ENCODE results near the gene IL1RL1. TPM values are rescaled to one million over a fixed set of nuclear protein-coding genes. Genes with fewer than 3 reads are reported as not detected.
A peak's percentile ranks its signal among the peaks of the same experiment; 100 is the strongest.

IL1RL1 gene
- total and polyA plus RNA-seq, 5 donors: 1.5 to 28.8 (median 5.4) TPM

DNA sequence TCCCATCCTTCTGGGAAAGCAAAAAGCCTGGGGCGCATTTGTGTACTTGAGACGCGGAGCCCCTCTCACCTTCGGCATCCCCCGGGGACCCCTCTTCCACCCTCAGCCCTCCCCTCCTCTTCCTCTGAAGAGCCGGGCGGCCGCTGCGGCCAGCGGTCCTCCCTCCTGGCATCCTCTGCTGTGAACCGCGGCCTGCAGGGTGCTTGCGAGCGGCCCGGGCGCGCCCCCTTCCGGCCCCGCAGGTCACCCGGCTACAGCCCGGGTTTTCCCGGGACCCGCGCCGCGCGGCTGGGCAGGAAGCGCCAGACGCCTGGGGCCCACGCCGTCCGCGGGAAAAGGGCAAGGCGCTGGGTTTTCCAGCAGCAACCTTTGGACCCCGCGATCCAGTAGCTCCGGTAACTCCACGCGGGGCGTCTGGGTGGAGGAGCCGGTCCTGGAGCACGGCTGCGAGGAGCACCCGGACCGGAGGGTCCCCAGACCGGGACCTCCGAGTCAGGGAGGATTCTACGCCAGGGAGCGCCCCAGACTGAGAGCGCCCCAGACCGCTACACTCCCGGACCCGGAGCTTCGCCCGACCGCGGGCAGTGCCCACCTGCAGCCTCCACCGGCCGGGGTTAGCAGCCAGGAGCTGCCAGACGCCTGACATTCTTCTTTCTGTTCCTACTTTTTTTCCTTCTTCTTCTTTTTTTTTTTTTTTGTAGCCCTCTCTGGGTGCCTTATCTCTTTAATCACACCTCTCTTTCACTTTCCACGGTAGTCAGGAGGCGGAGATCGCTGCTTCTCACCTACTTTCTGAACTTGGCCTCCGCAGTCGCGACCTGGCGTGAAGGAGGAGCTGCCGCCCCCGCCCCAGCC, 44.4 kb downstream of the IL1RL1 start, which contains the start of gene IL18R1:
IL18R1 (plus strand) TSS at position 271 of the 855 bp plus-strand sequence. CDS start 6,865 bp downstream, outside the sequence.
- H3K27ac ChIP-seq (ENCODE audit: low read length): peak within 1 kb of the TSS; percentile 42
- no peaks in the 10 kb centered on the region for H3K4me1 ChIP-seq (ENCODE audit: control insufficient read depth, insufficient read depth, low read length)
- intact Hi-C loops (cut with DNase I): loop anchor here in 3 of 4 donors (5.0 to 10.0 kb wide), 3 partner anchors 101 to 351 kb away; no protein-coding TSS in a partner anchor
- H3K4me3 ChIP-seq (ENCODE audit: low read length): peak within 1 kb of the TSS; percentile 74
- ATAC-seq: peak; percentile 99
- H3K27me3 ChIP-seq (ENCODE audit: control insufficient read depth, insufficient read depth): no peaks in the 10 kb centered on the region
- peak; percentile 87 to 94 (median 93) for DNase-seq
- H3K9me3 ChIP-seq (ENCODE audit: control insufficient read depth, low read length): no peaks in the 10 kb centered on the region
- WGBS: 2% methylated on average over 69 of the region's 69 CpGs

DNA sequence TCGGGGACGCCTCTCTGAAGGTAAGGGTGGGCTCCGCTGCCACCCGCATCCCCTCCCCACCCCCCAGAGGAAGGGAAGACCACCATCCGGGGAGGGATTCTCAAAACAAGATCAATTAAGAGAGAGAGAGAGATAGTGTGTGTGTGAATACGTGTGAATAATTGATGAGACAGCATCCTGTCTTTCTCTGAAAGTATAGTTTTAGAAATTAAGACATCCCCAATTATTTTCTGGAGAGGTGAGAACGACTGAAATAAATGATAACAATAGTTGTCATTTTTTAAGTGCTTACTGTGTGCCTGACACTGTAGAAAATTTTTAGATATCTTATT, 45.0 kb downstream of the IL1RL1 start:
- intact Hi-C loops (cut with DNase I): loop anchor here in 3 of 4 donors (5.0 to 10.0 kb wide), 3 partner anchors 102 to 352 kb away; no protein-coding TSS in a partner anchor
- Histone ChIP-seq H3K4me3 (ENCODE audit: low read length) (peak overlapping the region; percentile 74), H3K9me3 (ENCODE audit: control insufficient read depth, low read length) (no peaks in the 10 kb centered on the region), H3K4me1 (ENCODE audit: control insufficient read depth, insufficient read depth, low read length) (no peaks in the 10 kb centered on the region), H3K27me3 (ENCODE audit: control insufficient read depth, insufficient read depth) (no peaks in the 10 kb centered on the region), H3K27ac (ENCODE audit: low read length) (peak overlapping the region; percentile 42)
- no peak for ATAC-seq
- DNase-seq: peak in 1 of 3 donors; percentile 58
- WGBS: 18% methylated on average over 7 of the region's 7 CpGs

DNA sequence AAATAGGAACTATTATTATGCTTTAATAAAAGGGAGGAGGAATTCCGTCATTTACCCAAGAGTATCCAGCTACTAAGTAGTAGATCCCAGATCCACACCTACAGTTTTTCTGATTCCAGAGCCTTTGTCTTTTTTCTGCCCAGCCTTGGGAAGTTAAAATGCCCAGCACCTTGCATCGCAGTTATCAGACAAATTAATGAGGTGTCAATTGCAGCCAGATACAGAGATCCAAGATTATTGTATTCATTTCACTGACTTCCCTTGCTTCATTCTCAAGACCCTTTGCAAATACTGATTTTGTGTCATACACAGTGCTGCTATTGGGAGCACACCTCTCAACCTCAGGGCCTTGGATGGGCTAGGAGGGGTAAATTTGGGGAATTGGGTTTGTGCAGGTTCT, 45.4 kb downstream of the IL1RL1 start:
- DNase-seq: no peak
- Histone ChIP-seq H3K4me1 (ENCODE audit: control insufficient read depth, insufficient read depth, low read length) (no peaks in the 10 kb centered on the region), H3K9me3 (ENCODE audit: control insufficient read depth, low read length) (no peaks in the 10 kb centered on the region), H3K27me3 (ENCODE audit: control insufficient read depth, insufficient read depth) (no peaks in the 10 kb centered on the region), H3K4me3 (ENCODE audit: low read length) (peak overlapping the region; percentile 74), H3K27ac (ENCODE audit: low read length) (no peak overlapping the region)
- WGBS: 69% methylated on average over 2 of the region's 2 CpGs
- intact Hi-C loops (cut with DNase I): loop anchor here in 3 of 4 donors (5.0 to 10.0 kb wide), 3 partner anchors 102 to 352 kb away; no protein-coding TSS in a partner anchor
- no peak for ATAC-seq

DNA sequence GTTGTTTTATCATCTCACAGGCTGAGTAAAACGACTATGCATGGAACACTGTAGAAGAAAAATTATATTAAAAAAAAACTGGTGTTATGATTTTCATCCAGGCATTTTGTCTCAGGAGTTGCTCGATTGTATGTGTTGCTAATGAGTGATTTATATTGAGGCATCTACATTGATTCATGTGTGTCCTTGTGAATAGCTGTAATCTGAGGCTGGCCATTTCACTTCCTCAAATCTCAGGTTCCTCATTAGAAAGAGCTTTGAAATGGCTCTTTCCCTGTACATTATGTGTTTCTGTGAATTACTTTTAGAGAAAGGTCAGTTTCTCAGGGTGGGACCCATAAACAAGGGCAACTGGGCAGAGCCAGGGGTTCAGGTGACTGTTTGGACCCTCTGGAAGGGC, 46.6 kb downstream of the IL1RL1 start:
- WGBS: 68% methylated on average over 2 of the region's 2 CpGs
- intact Hi-C loops (cut with DNase I): loop anchor here in 3 of 4 donors (5.0 to 10.0 kb wide), 3 partner anchors 103 to 353 kb away; no protein-coding TSS in a partner anchor
- H3K27ac ChIP-seq (ENCODE audit: low read length): no peak overlapping the region

DNA sequence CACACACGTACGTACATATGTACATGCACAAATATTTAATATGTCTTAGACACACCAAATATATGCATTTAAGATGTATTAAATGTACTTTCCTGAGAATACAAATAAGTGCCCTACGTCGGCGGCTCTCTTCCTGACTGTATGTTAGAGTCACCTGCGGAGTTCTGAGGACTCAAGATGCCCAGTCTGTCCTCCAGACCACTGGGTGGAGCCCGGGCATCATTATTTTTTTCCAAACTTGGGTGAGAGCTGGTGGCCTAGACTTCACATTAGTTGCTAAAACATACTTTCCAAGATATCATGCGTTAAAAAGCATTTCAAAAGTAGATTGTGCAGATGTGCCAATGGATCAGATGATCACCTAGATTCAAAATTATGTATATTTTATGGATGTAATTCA, 47.1 kb downstream of the IL1RL1 start:
- intact Hi-C loops (cut with DNase I): loop anchor here in 3 of 4 donors (5.0 to 10.0 kb wide), 3 partner anchors 104 to 354 kb away; no protein-coding TSS in a partner anchor
- no peaks in the 10 kb centered on the region for H3K9me3 ChIP-seq (ENCODE audit: control insufficient read depth, low read length)
- no peak overlapping the region for H3K4me3 ChIP-seq (ENCODE audit: low read length)
- no peaks in the 10 kb centered on the region for H3K27me3 ChIP-seq (ENCODE audit: control insufficient read depth, insufficient read depth)
- 94% methylated on average over 8 of the region's 8 CpGs for WGBS
- DNase-seq (no peak), ATAC-seq (no peak)
- no peaks in the 10 kb centered on the region for H3K4me1 ChIP-seq (ENCODE audit: control insufficient read depth, insufficient read depth, low read length)
- H3K27ac ChIP-seq (ENCODE audit: low read length): no peak overlapping the region

More for the DNA sequence above, 46.6 kb downstream of the IL1RL1 start:
- Histone ChIP-seq H3K4me3 (ENCODE audit: low read length) (no peak overlapping the region), H3K27me3 (ENCODE audit: control insufficient read depth, insufficient read depth) (no peaks in the 10 kb centered on the region), H3K9me3 (ENCODE audit: control insufficient read depth, low read length) (no peaks in the 10 kb centered on the region), H3K4me1 (ENCODE audit: control insufficient read depth, insufficient read depth, low read length) (no peaks in the 10 kb centered on the region)
- DNase-seq (no peak), ATAC-seq (no peak)

DNA sequence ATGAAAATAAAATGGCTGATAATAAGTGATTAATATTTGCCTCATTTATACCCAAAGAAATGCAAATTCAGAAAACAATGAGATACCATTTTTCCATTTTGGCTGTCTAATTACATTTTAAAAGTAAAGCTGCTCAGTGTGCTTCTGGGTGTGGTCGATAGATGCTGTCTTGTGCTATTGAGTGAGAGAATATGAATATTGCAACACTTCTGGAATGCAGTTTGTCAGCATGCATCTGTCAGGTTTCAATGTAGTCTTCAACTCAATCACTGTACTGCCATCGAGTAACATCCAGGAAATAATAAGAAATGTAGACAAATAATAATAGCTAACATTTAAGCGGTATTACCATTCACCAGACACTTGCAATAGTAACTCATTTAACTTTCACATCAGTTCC, 48.2 kb downstream of the IL1RL1 start:
- no peaks in the 10 kb centered on the region for H3K27me3 ChIP-seq (ENCODE audit: control insufficient read depth, insufficient read depth)
- H3K27ac ChIP-seq (ENCODE audit: low read length): no peak overlapping the region
- no peaks in the 10 kb centered on the region for H3K9me3 ChIP-seq (ENCODE audit: control insufficient read depth, low read length)
- no peaks in the 10 kb centered on the region for H3K4me1 ChIP-seq (ENCODE audit: control insufficient read depth, insufficient read depth, low read length)
- intact Hi-C loops (cut with DNase I): loop anchor here in 3 of 4 donors (5.0 to 10.0 kb wide), 3 partner anchors 105 to 355 kb away; no protein-coding TSS in a partner anchor
- WGBS: 84% methylated on average over 3 of the region's 3 CpGs
- DNase-seq (no peak), ATAC-seq (no peak)
- H3K4me3 ChIP-seq (ENCODE audit: low read length): no peak overlapping the region

DNA sequence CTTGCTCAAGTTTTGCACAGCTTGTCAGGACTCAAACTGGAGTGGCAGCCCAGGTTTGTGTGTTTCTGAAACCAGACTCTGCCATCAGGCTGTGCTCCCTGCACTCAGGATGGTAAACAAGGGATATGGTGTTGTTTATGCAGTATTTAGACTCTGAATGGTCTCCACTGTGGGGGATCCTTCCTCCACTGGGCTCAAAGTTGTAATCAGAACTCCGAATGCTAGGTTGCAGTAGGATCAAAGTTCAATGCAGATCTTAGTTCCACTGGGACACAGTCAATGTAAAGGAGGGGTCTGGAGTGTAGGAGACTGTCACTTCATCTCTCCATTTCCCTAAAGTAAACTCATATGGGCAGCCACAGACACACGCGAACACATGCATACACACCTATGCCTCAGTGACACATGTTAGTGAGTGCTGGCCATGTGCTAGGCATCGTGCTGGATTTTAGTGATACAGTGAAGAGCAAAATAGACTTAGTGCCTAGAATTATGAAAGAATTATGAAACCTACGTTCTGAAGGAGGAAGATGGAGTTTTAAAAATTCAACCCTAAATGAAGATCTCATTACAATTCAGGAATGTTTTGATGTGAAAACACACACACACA, 50.4 kb downstream of the IL1RL1 start:
- H3K4me1 ChIP-seq (ENCODE audit: control insufficient read depth, insufficient read depth, low read length): no peaks in the 10 kb centered on the region
- H3K27ac ChIP-seq (ENCODE audit: low read length): no peak overlapping the region
- intact Hi-C loops (cut with DNase I): no loop called here
- DNase-seq (no peak), ATAC-seq (no peak)
- H3K9me3 ChIP-seq (ENCODE audit: control insufficient read depth, low read length): no peaks in the 10 kb centered on the region
- 82% methylated on average over 5 of the region's 5 CpGs for WGBS
- no peaks in the 10 kb centered on the region for H3K27me3 ChIP-seq (ENCODE audit: control insufficient read depth, insufficient read depth)
- H3K4me3 ChIP-seq (ENCODE audit: low read length): no peak overlapping the region

DNA sequence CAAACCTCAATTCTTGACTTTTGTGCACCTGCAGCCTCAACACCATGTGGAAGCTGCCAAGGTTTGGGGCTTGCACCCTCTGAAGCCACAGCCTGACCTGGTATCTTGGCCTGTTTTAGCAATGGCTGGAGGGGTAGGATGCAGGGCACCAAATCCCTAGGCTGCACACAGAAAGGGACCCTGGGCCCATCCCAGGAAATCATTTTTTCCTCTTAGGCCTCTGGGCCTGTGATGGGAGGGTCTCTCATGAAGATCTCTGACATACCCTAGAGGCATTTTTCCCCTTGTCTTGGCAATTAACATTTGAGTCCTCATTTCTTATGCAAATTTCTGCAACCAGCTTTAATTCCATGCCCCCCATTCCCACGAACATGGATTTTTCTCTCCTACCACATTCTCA, 54.4 kb downstream of the IL1RL1 start:
- ATAC-seq (no peak), DNase-seq (no peak)
- Histone ChIP-seq H3K27me3 (ENCODE audit: control insufficient read depth, insufficient read depth) (no peaks in the 10 kb centered on the region), H3K27ac (ENCODE audit: low read length) (no peak overlapping the region), H3K9me3 (ENCODE audit: control insufficient read depth, low read length) (no peaks in the 10 kb centered on the region), H3K4me1 (ENCODE audit: control insufficient read depth, insufficient read depth, low read length) (no peaks in the 10 kb centered on the region), H3K4me3 (ENCODE audit: low read length) (no peak overlapping the region)
- intact Hi-C loops (cut with DNase I): no loop called here
- WGBS: 94% methylated on average over 1 of the region's 1 CpG

DNA sequence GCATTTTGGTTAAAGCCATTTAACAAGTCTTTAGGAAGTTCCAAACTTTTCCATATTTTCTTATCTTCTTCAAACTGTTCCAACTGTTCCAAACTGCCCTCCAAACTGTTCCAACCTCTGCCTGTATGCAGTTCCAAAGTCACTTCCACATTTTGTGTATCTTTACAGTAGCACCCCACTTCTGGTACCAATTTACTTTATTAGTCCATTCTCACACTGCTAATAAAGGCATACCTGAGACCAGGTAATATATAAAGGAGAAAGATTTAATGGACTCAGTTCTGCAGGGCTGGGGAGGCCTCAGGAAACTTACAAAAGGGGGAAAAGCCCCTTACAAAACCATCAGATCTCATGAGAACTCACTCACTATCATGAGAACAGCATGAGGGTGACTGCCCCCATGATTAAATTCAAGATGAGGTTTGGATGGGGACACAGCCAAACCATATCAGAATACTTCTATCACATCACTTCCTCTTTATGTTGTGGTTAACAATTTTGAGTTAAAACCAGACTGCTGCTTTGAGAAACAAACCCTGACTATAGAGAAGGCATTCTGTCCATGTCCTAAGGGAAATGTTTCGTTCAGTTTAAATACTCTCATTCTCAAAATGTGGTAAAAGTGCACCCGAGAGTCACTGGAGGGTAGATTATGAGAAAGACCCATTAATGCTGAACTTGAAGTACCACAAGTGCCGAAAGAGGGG, 55.2 kb downstream of the IL1RL1 start:
- 88% methylated on average over 3 of the region's 3 CpGs for WGBS
- Histone ChIP-seq H3K4me1 (ENCODE audit: control insufficient read depth, insufficient read depth, low read length) (no peaks in the 10 kb centered on the region), H3K27ac (ENCODE audit: low read length) (no peak overlapping the region), H3K4me3 (ENCODE audit: low read length) (no peak overlapping the region), H3K9me3 (ENCODE audit: control insufficient read depth, low read length) (no peaks in the 10 kb centered on the region), H3K27me3 (ENCODE audit: control insufficient read depth, insufficient read depth) (no peaks in the 10 kb centered on the region)
- intact Hi-C loops (cut with DNase I): no loop called here
- ATAC-seq (no peak), DNase-seq (no peak)

DNA sequence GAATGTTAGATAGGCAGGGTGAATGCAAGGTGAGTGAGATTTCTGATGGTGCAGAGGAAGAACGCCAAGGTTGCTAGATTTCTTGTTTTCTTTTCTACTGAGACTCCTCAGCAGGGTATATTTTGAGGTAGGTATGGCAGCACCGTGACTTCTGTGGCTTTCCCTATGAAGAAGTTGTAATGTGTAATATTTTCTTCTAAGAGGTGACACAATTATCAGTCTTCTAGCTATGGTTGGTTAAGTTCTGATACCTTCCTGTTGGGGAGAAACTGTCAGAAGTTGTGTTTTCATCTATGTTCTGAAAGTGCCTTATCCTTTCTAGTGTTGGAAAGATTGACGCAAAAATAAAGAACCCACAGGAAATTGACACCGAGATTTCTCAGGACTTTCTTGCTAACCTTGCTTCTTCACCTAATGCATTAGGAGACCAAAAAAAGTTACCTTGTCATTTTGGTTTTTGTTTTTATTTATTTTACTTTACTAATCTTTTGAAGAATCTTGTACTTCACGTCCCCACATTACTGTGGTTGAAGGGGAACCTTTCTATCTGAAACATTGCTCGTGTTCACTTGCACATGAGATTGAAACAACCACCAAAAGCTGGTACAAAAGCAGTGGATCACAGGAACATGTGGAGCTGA, 56.1 kb downstream of the IL1RL1 start:
- intact Hi-C loops (cut with DNase I): no loop called here
- Histone ChIP-seq H3K27me3 (ENCODE audit: control insufficient read depth, insufficient read depth) (no peaks in the 10 kb centered on the region), H3K27ac (ENCODE audit: low read length) (no peak overlapping the region), H3K9me3 (ENCODE audit: control insufficient read depth, low read length) (no peaks in the 10 kb centered on the region), H3K4me1 (ENCODE audit: control insufficient read depth, insufficient read depth, low read length) (no peaks in the 10 kb centered on the region), H3K4me3 (ENCODE audit: low read length) (no peak overlapping the region)
- DNase-seq (no peak), ATAC-seq (no peak)
- WGBS: 79% methylated on average over 6 of the region's 6 CpGs

Data from right cardiac atrium (tissue), 5 donors.